ENCODE measurements around the gene PFKFB2.

GRCh38 chr1:207102659-207103058, 49.6 kb downstream of the PFKFB2 start:
- no peak for TF ChIP-seq CTCF (conservative IDR thresholded peaks at IDR 0.05)
- TF ChIP-seq EZH2 (IDR thresholded peaks at IDR 0.05; ENCODE audit: low read depth) = no peak
